Neuronal stem cell (in vitro differentiated cells): ENCODE data around the gene GGT6.

ENCODE experiments used
- DNase-seq: peaks from one replicate; pipeline ENCODE4 v3.0.0-alpha.2; 2013; ENCODE audit warnings: low spot score
- H2AFZ ChIP-seq: one replicate; pipeline ENCODE4 v1.6.1; 2013; ENCODE audit warnings: mild to moderate bottlenecking, low read length, inconsistent platforms
- H2AK5ac ChIP-seq: 2 replicates; pipeline ENCODE4 v1.6.1; 2013; ENCODE audit warnings: low read depth, mild to moderate bottlenecking, inconsistent platforms, low read length, moderate library complexity, mixed read lengths
- H2BK120ac ChIP-seq: 2 replicates; pipeline ENCODE4 v1.6.1; 2013; ENCODE audit warnings: low read depth, mild to moderate bottlenecking, inconsistent platforms, low read length, moderate library complexity, mixed read lengths
- H2BK12ac ChIP-seq: one replicate; pipeline ENCODE4 v1.6.1; 2013; ENCODE audit warnings: low read length, inconsistent platforms
- H2BK15ac ChIP-seq: 2 replicates; pipeline ENCODE4 v1.6.1; 2013; ENCODE audit warnings: mild to moderate bottlenecking, low read length, inconsistent platforms, mixed read lengths
- H2BK5ac ChIP-seq: one replicate; pipeline ENCODE4 v1.6.1; 2013; ENCODE audit warnings: inconsistent platforms, mild to moderate bottlenecking, low read length, moderate library complexity
- H3K14ac ChIP-seq: one replicate; pipeline ENCODE4 v1.6.1; 2013; ENCODE audit warnings: low read length, inconsistent platforms
- H3K18ac ChIP-seq: 2 replicates; pipeline ENCODE4 v1.6.1; 2013; ENCODE audit warnings: low read length, inconsistent platforms
- H3K23ac ChIP-seq: 2 replicates; pipeline ENCODE4 v1.6.1; 2013; ENCODE audit warnings: low read depth, mild to moderate bottlenecking, mixed read lengths, low read length, inconsistent platforms; ENCODE audit not compliant: poor library complexity
- H3K27ac ChIP-seq: replicated peaks from 3 replicates; pipeline ENCODE4 v1.5.1; 2013; ENCODE audit warnings: low read length, inconsistent platforms
- H3K27me3 ChIP-seq, 3 experiments: 2 replicates each; pipeline ENCODE4 v1.6.1; 2013; ENCODE audit warnings: low read length in 3 of 3, mild to moderate bottlenecking in 2 of 3, inconsistent platforms in 1 of 3, low read depth in 1 of 3, mixed read lengths in 1 of 3, moderate library complexity in 1 of 3; ENCODE audit not compliant: control insufficient read depth in 3 of 3, insufficient read depth in 3 of 3
- H3K36me3 ChIP-seq, 2 donors: replicated peaks in 1 of 2; 2 replicates each; pipeline ENCODE4 v1.6.1; 2013; ENCODE audit warnings: low read length in 2 of 2; ENCODE audit not compliant: control insufficient read depth in 2 of 2, insufficient read depth in 2 of 2
- H3K4ac ChIP-seq: 2 replicates; pipeline ENCODE4 v1.6.1; 2013; ENCODE audit warnings: inconsistent platforms, mild to moderate bottlenecking, low read length, moderate library complexity
- H3K4me1 ChIP-seq, 2 donors: 1 replicate in 1 of 2; 2 replicates in 1 of 2; pipeline ENCODE4 v1.6.1; 2013; ENCODE audit warnings: low read length in 2 of 2, low read depth in 1 of 2; ENCODE audit not compliant: control insufficient read depth in 2 of 2, insufficient read depth in 1 of 2
- H3K4me2 ChIP-seq: one replicate; pipeline ENCODE4 v1.6.1; 2013; ENCODE audit warnings: mild to moderate bottlenecking, low read length, inconsistent platforms; ENCODE audit not compliant: insufficient read depth, poor library complexity, severe bottlenecking
- H3K4me3 ChIP-seq, 2 donors: 2 replicates each; pipeline ENCODE4 v1.5.1; 2013; ENCODE audit warnings: low read length in 2 of 2, mild to moderate bottlenecking in 2 of 2, inconsistent platforms in 1 of 2, moderate library complexity in 1 of 2
- H3K79me1 ChIP-seq: one replicate; pipeline ENCODE4 v1.6.1; 2013; ENCODE audit warnings: low read depth, mild to moderate bottlenecking, inconsistent platforms, low read length, moderate library complexity
- H3K9ac ChIP-seq: one replicate; pipeline ENCODE4 v1.6.1; 2013; ENCODE audit warnings: mild to moderate bottlenecking, low read depth, low read length, inconsistent platforms; ENCODE audit not compliant: poor library complexity
- H3K9me3 ChIP-seq, 2 donors: replicated peaks in 1 of 2; 2 replicates each; pipeline versions ENCODE3 to v1.6.1; 2013; ENCODE audit warnings: low read length in 2 of 2, mild to moderate bottlenecking in 2 of 2, inconsistent platforms in 1 of 2, low read depth in 1 of 2, mixed read lengths in 1 of 2, moderate library complexity in 1 of 2; ENCODE audit not compliant: control insufficient read depth in 2 of 2, insufficient read depth in 1 of 2
- H4K8ac ChIP-seq: one replicate; pipeline ENCODE4 v1.6.1; 2013; ENCODE audit warnings: low read depth, mild to moderate bottlenecking, inconsistent platforms, low read length, moderate library complexity
- H4K91ac ChIP-seq: one replicate; pipeline ENCODE4 v1.6.1; 2013; ENCODE audit warnings: low read length, low read depth, mild to moderate bottlenecking, inconsistent platforms; ENCODE audit not compliant: poor library complexity
- whole genome bisulfite sequencing, 2 donors: extraction: QIAGEN DNeasy Blood & Tissue Kit; methylation state at CpG; one replicate each; pipeline ENCODE4 v1.1.7; 2013; ENCODE audit warnings: missing lambda C conversion rate in 2 of 2, mixed read lengths in 1 of 2; ENCODE audit not compliant: insufficient read length in 2 of 2, insufficient replicate concordance in 1 of 2; ENCODE audit errors: extremely low coverage in 2 of 2; 5-methylcytosine and 5-hydroxymethylcytosine counted together

The GGT6 gene

DNA sequence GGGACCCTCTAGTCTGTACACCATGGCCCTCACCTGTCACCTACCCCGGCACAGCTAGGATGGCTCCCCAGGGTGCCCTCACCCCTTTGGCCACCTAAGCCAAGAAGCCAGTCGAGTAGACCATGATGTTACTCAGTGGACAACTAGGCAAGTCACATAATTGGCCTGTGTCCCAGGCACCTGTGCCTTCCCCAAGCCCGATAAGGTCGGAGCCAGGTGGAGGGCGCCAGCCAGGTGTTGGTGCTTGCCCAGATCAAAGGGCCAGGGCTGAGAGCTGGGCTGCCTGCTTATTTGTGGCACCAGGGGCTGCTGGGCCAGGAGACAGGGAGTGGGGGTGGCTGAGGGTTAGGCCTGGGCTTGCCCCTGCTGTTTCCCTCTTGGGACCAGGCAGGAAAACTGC lies 44.9 kb downstream of the GGT6 start:
- Histone ChIP-seq H3K27ac (no peak overlapping the region), H3K18ac (peak overlapping the region; percentile 89), H3K9me3 (no peaks in the 10 kb centered on the region), H3K27me3 (peaks cover 0 to 21% (median 0%) of the 10 kb centered on the region in 3 experiments), H3K36me3 (no peaks in the 10 kb centered on the region), H2AK5ac (peak overlapping the region; percentile 98), H4K8ac (peak overlapping the region; percentile 54), H3K14ac (peak overlapping the region; percentile 3), H4K91ac (no peak overlapping the region), H3K23ac (no peak overlapping the region), H3K9ac (peak overlapping the region; percentile 46), H2BK12ac (peak overlapping the region; percentile 91), H2BK5ac (peak overlapping the region; percentile 93), H2BK120ac (peak overlapping the region; percentile 9), H2AFZ (peak overlapping the region; percentile 88), H3K79me1 (no peaks in the 10 kb centered on the region), H3K4me2 (no peak overlapping the region), H2BK15ac (peak overlapping the region; percentile 99), H3K4me1 (peaks cover 24 to 26% of the 10 kb centered on the region in 2 donors), H3K4ac (peak overlapping the region; percentile 72), H3K4me3 (no peak overlapping the region)
- whole genome bisulfite sequencing, 2 donors: no CpG with 5 or more reads among the region's 5 CpGs
- DNase-seq: no peak

DNA sequence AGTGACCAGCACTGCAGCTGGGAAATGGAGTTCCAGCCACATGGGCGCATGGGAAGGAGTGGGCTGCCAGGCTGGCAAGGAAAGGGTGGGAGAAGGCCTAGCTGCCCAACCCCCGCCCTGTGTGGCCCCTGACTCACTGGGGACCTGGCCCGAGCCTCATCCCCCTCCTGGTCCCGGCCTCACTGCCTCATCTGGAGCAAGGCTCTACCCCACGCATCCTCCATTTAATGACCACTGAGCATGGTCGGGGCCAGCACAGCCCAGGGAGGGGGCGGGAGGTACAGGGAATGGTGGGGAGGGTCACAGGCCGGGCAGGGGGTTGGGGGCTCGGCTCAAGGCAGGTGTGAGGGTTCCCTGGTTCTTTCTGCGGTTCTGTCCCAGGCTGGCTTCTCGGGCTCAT lies 45.6 kb downstream of the GGT6 start:
- Histone ChIP-seq H2BK120ac (peak overlapping the region; percentile 95), H3K9ac (peak overlapping the region; percentile 54), H3K27me3 (peaks cover 0 to 28% (median 0%) of the 10 kb centered on the region in 3 experiments), H4K8ac (peak overlapping the region; percentile 95), H3K4ac (peak overlapping the region; percentile 95), H2AFZ (peak overlapping the region; percentile 88), H3K9me3 (no peaks in the 10 kb centered on the region), H3K79me1 (no peaks in the 10 kb centered on the region), H2BK15ac (peak overlapping the region; percentile 99), H2BK12ac (peak overlapping the region; percentile 82), H3K4me2 (no peak overlapping the region), H3K4me3 (peak overlapping the region in 1 of 2 donors; percentile 18), H2BK5ac (peak overlapping the region; percentile 93), H3K27ac (peak overlapping the region; percentile 35), H3K18ac (peak overlapping the region; percentile 92), H3K14ac (peak overlapping the region; percentile 78), H3K4me1 (peaks cover 19 to 22% of the 10 kb centered on the region in 2 donors), H3K23ac (peak overlapping the region; percentile 16), H3K36me3 (no peaks in the 10 kb centered on the region), H4K91ac (peak overlapping the region; percentile 22), H2AK5ac (peak overlapping the region; percentile 98)
- no CpG with 5 or more reads among the region's 11 CpGs for WGBS, 2 donors
- no peak for DNase-seq

DNA sequence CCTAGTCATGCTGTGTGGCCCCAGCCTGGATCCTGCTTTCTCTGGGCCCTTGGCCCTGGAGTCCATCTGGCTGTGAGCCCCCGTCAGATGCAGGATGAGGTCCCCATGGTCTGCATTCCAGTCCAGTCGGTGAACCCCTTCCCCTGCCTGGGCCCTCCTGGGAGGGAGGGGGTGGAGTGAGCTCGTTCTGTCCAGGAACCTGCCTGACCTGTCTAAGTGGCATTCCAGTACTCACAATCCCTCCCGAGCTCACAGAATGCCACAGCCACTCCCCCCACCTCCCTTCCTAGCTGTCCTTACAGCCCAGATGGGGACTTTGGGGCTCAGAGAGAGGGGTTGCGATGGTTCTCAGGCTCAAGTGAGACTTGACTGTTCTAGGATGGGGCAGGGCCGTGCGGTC lies 46.2 kb downstream of the GGT6 start:
- H3K14ac ChIP-seq: peak overlapping the region; percentile 78
- H2BK12ac ChIP-seq: peak overlapping the region; percentile 82
- no peak overlapping the region for H4K91ac ChIP-seq
- H3K4me1 ChIP-seq: peaks cover 15 to 19% of the 10 kb centered on the region in 2 donors
- H2AK5ac ChIP-seq: peak overlapping the region; percentile 98
- no peaks in the 10 kb centered on the region for H3K79me1 ChIP-seq
- H3K36me3 ChIP-seq: no peaks in the 10 kb centered on the region
- peak overlapping the region; percentile 16 for H3K23ac ChIP-seq
- H2BK15ac ChIP-seq: no peak overlapping the region
- H3K27ac ChIP-seq: no peak overlapping the region
- H3K18ac ChIP-seq: peak overlapping the region; percentile 92
- peak overlapping the region; percentile 52 for H4K8ac ChIP-seq
- no peak overlapping the region for H3K4me3 ChIP-seq
- no peaks in the 10 kb centered on the region for H3K9me3 ChIP-seq
- H3K4ac ChIP-seq: peak overlapping the region; percentile 4
- peak overlapping the region; percentile 93 for H2BK5ac ChIP-seq
- no peak overlapping the region for H3K4me2 ChIP-seq
- H3K9ac ChIP-seq: no peak overlapping the region
- DNase-seq: no peak
- peaks cover 0 to 32% (median 0%) of the 10 kb centered on the region in 3 experiments for H3K27me3 ChIP-seq
- H2BK120ac ChIP-seq: no peak overlapping the region
- WGBS, 2 donors: no CpG with 5 or more reads among the region's 7 CpGs
- peak overlapping the region; percentile 88 for H2AFZ ChIP-seq

DNA sequence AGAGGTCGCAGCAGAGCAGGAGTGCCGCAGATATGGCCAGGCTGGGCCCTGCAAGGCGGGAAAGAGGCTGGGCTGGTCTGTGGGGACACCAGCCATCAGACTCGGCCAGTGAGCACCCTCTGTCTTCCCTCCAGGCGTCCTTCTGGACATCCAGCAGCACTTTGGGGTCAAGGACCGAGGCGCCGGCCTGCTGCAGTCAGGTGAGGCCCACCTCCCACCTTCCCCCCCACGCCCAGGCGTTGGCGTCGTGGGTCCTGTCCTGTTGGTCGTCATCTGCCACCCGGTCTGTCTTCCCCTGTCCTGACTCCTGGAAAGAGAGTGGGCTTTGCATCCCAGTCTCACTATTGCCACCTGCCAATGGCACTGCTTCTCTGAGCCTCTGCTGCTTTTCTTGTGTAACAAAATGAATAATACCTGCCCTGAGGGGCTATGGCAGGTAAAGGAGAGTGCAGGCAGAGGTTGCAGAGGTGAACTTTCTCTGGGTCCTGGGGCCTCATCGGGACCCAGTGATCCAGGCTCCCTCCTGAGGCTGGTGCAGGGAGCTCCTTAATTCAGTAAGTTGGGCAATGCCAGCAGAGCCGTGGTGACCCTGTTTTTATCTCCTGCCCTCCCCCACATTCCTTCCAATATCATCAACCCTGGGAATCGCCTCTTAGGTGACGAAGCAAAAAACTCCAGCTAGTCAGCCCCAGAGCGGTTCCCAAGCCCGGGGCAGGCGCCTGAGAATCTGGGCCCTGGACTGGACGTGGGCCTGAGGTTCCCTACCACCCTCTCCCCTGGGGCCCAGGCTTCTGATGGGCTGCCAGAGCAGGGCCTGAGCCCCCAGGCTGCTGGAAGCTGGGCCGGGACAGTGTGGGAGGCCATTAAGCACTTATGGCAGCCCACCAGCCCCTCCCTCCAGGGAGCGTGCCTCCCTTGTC lies 47.0 kb downstream of the GGT6 start:
- H2BK120ac ChIP-seq: no peak overlapping the region
- DNase-seq: no peak
- peak overlapping the region; percentile 77 for H4K91ac ChIP-seq
- peak overlapping the region; percentile 92 for H3K18ac ChIP-seq
- peak overlapping the region; percentile 69 for H2BK15ac ChIP-seq
- no peak overlapping the region for H3K27ac ChIP-seq
- peak overlapping the region; percentile 4 for H3K4ac ChIP-seq
- H3K4me1 ChIP-seq: peaks cover 15 to 17% of the 10 kb centered on the region in 2 donors
- H3K36me3 ChIP-seq: no peaks in the 10 kb centered on the region
- no peak overlapping the region for H3K4me3 ChIP-seq
- H3K79me1 ChIP-seq: no peaks in the 10 kb centered on the region
- no peaks in the 10 kb centered on the region for H3K9me3 ChIP-seq
- no peak overlapping the region for H4K8ac ChIP-seq
- H3K9ac ChIP-seq: no peak overlapping the region
- no CpG with 5 or more reads among the region's 24 CpGs for WGBS, 2 donors
- no peak overlapping the region for H3K23ac ChIP-seq
- no peak overlapping the region for H2AFZ ChIP-seq
- H2AK5ac ChIP-seq: peak overlapping the region; percentile 98
- peak overlapping the region; percentile 93 for H2BK5ac ChIP-seq
- H3K4me2 ChIP-seq: no peak overlapping the region
- H3K14ac ChIP-seq: no peak overlapping the region
- peak overlapping the region; percentile 46 for H2BK12ac ChIP-seq
- peaks cover 0 to 36% (median 0%) of the 10 kb centered on the region in 3 experiments for H3K27me3 ChIP-seq
